GM12874 (cell line): ENCODE results near the gene TAL1.
A peak's percentile ranks its signal among the peaks of the same experiment; 100 is the strongest.

ENCODE experiments used
- CTCF ChIP-seq: IDR thresholded peaks from 2 replicates; pipeline ENCODE4 v1.5.1; 2011; ENCODE audit warnings: low read depth, mild to moderate bottlenecking, control low read depth, low read length, moderate library complexity; ENCODE audit not compliant: insufficient read depth

TAL1 gene

GRCh38 chr1:47181095-47181954, 50.7 kb downstream of the TAL1 start:
- TF ChIP-seq CTCF = no peak

- no peak for TF ChIP-seq CTCF
These were observed 51.4 kb downstream of the TAL1 start for GRCh38 chr1:47180603-47181094.

GRCh38 chr1:47179988-47180563, 51.9 kb downstream of the TAL1 start:
- TF ChIP-seq CTCF = no peak

- peak; percentile 95 for TF ChIP-seq CTCF
These were observed 52.7 kb downstream of the TAL1 start for GRCh38 chr1:47179017-47179987.

- TF ChIP-seq CTCF = no peak
These were observed 53.4 kb downstream of the TAL1 start for GRCh38 chr1:47178654-47179016.

- TF ChIP-seq CTCF = no peak
These were observed 54.0 kb downstream of the TAL1 start for GRCh38 chr1:47178020-47178419.

GRCh38 chr1:47175227-47175934, 56.6 kb downstream of the TAL1 start:
- peak; percentile 99 for TF ChIP-seq CTCF
